IPS-NIHi7 (cell line): ENCODE measurements around the gene RAD51B.
"Not testable (repeated sequence)": the region's sequence is repeated elsewhere in the genome, so short reads cannot be mapped to it uniquely, and the experiment has no call there.

Experiments used
- DNase-seq: peaks from one replicate; pipeline ENCODE4 v3.0.0; 2012; ENCODE audit warnings: mixed read lengths; ENCODE audit errors: extremely low spot score

Gene RAD51B

GRCh38 chr14:68173227-68173972 is 353.8 kb downstream of the RAD51B start:
- DNase-seq = no peak

- no peak for DNase-seq
Observed at GRCh38 chr14:68174446-68174845, 354.9 kb downstream of the RAD51B start.

GRCh38 chr14:68176687-68177086 is 357.1 kb downstream of the RAD51B start:
- no peak for DNase-seq

GRCh38 chr14:68177728-68178127 is 358.1 kb downstream of the RAD51B start:
- no peak for DNase-seq

DNA sequence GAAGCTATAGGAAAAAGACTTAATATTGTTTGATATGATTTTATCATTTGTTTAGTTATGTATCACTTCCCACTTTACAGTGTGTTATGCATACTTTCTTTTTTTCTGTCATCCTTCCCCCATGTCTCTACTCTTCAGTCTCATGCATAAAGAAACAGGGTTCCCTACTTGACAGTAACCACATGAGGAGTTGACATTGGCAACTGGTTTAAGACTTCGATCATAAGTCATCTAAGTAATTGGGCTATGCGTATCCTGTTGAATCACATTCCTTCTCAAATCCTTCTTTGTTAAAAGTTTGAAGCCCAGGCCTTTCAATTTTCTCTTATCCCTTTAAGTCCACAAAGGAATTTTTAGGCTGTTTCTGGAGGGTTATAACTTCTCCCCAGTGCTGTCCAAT is 358.7 kb downstream of the RAD51B start:
- no peak for DNase-seq

DNA sequence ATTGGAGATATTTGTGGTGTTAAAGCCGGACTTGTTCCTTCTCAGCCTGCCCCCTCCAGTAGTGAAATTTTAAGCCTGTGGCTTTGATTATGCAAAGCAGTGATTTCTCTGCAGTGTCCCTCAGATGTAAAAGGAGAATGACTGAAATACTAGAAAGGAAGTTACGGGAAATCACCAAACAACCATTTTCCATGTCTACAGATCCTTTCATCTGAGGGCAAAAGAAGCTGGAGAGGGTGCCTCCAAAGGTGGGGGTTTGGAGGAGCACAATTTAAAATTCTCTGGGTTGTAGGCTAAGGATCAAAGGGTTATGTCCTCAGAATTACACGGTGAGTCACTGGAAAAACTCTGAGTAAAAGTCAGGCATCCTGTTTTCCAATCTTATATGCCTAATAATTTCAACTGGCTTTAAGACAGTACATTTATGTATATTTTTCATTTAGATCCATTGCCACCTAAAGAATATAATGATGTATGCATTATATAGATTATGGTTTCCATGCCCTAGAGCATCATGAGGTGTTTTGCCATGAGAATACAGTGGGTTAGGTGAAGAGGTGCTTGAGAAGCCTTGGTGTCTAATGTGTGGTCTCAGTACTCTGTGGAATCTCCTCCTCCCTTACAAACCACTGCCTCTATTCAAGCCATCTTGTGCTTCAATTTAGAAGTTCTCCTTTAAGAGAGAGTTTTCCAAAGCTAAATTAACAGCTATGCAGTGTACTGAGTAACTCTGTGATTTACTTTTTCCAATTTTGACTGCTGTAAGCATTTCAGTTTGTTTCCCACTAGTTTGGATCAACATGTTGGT is 362.1 kb downstream of the RAD51B start:
- DNase-seq = no peak

GRCh38 chr14:68182492-68182891 is 362.9 kb downstream of the RAD51B start:
- DNase-seq = no peak

DNA sequence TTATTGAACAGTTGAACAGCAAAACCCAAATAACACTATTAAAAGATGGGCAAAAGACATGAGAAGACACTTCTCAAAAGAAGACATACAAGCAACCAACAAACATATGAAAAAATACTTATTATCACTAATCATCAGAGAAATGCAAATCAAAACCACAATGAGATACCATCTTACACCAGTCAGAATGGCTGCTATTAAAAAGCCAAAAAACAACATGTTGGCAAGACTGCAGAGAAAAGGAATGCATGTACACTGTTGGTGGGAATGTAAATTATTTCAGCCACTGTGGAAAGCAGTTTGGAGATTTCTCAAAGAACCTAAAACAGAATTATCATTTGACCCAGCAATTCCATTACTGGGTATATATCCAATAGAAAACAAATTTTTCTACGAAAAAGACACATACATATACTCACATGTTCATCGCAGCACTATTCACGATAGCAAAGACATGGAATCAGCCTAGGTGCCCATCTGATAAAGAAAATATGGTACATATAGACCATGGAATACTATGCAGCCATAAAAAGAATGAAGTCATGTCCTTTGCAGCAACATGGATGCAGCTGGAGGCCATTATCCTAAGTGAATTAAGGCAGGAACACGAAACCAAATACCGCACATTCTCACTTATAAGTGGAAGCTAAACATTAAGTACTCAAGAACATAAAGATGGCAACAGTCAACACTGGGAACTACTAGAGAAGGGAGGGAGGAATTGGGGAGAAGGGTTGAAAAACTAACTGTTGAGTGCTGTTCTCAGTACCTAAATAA is 367.1 kb downstream of the RAD51B start:
- DNase-seq = not testable (repeated sequence)

DNA sequence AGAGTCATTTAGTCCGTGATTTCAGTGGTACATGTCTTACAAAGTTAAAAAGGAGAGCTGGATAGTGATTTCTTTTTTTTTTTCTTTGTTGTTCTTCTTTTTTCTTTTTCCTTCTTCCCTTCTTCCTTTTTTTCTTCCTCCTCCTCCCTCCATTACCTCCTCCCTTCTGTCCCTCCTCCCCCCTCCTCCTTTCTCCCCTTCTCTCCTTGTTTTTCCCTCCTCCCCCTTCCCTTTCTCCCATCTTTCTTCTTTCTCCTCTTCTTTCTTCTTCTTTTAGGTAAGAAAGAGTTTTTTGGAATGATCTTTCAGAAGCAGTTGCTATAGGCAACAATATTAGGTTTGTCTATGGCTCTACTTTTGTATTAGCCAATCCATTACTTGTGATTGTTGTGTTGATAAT is 368.6 kb downstream of the RAD51B start:
- DNase-seq = no peak

DNA sequence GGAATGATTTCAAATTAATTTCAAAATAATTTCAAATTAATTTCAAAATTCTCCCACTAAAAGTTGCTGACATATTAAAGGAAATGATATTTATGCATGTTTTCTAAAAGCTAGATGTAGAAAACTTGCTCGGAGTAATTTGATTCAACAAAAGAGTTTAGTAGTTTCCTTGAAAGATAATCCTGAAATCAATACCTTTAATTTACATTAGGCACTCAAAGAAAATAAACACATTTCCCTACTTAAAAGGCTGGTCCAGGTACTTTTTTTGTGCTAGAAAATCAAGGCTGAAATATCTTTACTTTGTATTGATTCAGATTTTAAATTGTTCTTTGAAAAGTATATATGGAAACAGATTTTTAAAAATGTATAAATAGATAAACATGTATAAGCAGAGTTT is 370.5 kb downstream of the RAD51B start:
- DNase-seq = no peak

DNA sequence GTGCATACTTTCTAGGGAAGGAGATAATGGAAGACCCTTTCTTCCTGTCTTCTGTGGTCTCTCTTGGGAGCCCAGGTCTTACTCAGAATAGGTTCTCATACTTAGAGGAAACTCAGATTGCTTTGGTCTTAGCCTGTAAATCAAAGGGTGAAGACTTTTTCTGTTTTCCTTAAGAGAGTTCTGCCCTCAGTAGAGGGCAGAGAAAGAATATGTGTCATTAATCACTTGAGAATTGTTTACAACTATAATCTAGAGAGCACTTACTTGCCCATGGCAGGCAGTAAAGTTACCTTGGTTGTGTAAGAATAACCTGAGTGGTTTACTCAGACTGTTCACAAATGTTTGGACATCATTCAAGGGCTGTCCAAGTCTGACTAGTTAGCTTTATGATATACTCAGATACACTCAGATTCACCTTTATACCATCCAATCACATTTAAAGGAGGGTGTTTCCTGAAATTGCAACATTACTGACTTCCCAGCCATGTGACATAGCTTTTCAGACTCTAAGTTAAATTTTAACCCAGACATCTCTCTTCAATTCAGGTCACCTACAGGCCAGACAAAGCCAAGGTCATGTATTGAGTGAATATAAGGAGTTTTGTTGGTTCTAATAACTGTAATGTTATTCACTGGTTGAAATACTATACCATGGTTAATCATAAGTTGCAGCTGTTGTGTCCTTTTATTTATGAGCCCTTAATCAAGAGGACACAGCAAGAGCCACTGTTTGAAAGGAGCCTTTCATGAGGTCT is 372.2 kb downstream of the RAD51B start:
- DNase-seq = no peak

DNA sequence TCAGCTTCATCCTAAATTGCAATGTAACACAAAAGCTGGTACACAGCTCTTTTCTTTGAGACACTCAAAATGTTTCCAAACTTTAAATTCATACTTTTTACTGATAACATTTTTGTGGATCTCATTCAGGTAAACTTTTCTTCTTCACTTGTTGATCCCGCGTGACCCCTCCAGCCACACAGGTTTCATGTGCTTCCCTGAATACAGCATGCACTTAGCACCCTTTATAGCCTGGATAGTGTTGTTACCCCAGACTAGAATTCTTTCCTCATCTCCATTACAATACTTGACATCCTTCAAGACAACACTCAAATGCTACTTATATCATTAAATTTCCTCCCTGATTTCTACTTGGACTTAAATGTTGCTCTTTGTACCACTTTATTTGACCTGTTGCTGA is 373.4 kb downstream of the RAD51B start:
- no peak for DNase-seq

GRCh38 chr14:68193970-68194681 is 374.5 kb downstream of the RAD51B start:
- no peak for DNase-seq

DNA sequence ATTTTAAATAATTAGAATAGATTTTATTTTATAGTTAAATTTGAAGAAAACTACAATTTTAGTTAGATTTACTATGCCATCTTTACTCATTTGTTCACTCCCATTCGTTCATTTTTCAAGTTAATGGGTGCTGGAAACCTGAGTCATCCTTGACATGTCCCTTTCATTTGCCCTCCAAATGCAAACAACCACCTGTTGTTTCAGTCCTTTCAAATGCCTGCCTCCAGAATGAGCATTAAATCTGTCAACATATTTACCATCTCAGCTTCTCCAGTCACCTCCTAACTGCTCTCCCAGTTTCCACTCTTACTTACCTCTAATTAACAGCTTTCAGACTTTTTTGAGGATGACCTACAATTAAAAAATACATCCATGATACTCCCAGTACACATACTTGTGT is 375.5 kb downstream of the RAD51B start:
- DNase-seq = peak; percentile 26

GRCh38 chr14:68198713-68199495 is 379.3 kb downstream of the RAD51B start:
- DNase-seq = no peak

GRCh38 chr14:68199554-68200151 is 380.1 kb downstream of the RAD51B start:
- peak; percentile 50 for DNase-seq

DNA sequence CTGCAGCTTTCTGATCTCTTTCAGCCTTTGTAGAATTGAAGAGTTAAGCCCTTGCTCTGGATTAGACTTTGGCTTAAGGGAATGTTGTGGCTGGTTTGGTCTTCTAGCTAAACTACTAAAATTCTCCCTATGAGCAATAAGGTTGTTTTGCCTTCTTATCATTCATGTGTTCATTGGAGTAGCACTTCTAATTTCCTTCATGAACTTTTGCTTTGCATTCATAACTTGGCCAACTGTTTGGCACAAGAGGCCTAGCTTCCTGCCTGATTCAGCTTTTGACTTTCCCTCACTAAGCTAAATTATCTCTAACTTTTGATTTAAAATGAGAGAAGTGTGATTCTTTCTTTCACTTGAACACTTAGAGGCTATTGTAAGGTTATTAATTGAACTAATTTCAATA is 384.3 kb downstream of the RAD51B start:
- DNase-seq = no peak

DNA sequence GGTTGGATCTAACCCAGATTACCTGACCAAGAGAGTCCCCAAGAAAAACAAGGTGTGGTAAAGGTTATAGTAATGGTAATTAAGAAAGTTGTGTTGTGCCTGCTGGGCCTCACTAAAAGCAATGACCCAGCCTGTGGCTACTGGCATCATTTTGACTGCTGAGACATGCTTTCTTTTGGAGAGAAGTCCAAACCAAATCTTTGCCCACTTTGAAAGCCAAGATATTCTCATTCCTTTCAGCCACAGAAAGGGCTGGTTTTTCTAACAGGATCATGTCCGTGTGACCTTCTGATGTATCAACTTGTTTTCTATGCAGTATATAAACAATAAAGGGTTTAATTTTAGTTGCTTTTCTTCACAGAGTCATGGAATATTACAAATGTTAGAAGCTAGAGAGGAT is 388.6 kb downstream of the RAD51B start:
- DNase-seq = no peak

DNA sequence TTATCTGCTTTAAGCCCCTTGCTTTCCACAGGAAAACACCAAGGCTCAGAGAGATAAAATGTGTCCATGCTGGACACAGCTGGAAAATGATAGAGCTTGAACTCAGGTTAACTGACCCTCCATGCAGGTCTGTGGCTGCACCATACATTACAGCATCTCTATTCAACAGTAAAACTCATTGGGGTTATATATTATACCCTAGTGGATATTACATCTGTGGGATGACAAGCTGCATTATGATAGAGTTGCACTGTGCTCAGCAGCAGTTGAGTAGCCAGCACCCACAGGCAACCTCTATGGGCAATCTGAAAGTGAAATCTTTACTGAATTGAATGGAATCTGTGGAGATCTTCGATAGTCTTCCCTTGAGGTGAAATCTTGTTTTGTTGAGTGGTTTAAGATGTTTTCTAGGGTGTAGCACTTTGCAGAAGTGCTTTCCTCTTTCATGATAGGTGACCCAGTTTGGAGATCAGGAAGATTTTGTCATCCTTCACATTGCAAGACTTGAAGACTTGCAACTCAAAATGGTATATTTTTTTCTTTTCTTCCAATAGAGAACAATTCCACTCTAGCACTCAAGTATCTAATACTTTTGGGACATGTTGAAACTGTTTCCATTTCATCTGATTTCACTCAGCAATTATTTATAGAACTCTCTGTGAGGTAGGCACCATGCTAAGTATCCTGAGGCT is 389.2 kb downstream of the RAD51B start:
- DNase-seq = no peak
